RPMI7951 (cell line): ENCODE results near the gene ATXN2. TPM values are rescaled to one million over a fixed set of nuclear protein-coding genes. Genes with fewer than 3 reads are reported as not detected.
"Not testable (repeated sequence)": the region's sequence is repeated elsewhere in the genome, so short reads cannot be mapped to it uniquely, and the experiment has no call there.

ENCODE experiments used
- DNase-seq: peaks from one replicate; pipeline ENCODE4 v3.0.0-alpha.2; 2012; ENCODE audit warnings: low read depth
- total RNA-seq: library from RNA; depleted of rRNA; stranded (reverse); fragments of >200 nt; shearing (Covaris generic); gene quantifications from 2 replicates; pipeline ENCODE4 v1.2.3, GENCODE V29; 2014

The ATXN2 gene
- total RNA-seq, 1 experiment from 2014 or later: 11.2 TPM

- DNase-seq: not testable (repeated sequence)
These were observed 1.9 kb upstream of the ATXN2 start for GRCh38 chr12:111600986-111601385.

- no peak for DNase-seq
These were observed 1.1 kb upstream of the ATXN2 start for GRCh38 chr12:111600205-111600642.

- DNase-seq: peak; percentile 86
These were observed 514 bp upstream of the ATXN2 start for GRCh38 chr12:111599453-111600204.

GRCh38 chr12:111597831-111598636, 1.1 kb downstream of the ATXN2 start:
- DNase-seq: peak; percentile 21

- DNase-seq: peak; percentile 70
These were observed 1.9 kb downstream of the ATXN2 start for GRCh38 chr12:111596985-111597830.

GRCh38 chr12:111595341-111595835, 3.7 kb downstream of the ATXN2 start:
- DNase-seq: not testable (repeated sequence)

GRCh38 chr12:111591399-111592010, 7.6 kb downstream of the ATXN2 start:
- DNase-seq: not testable (repeated sequence)

- no peak for DNase-seq
These were observed 8.6 kb downstream of the ATXN2 start for GRCh38 chr12:111590552-111590951.

GRCh38 chr12:111589601-111590000, 9.5 kb downstream of the ATXN2 start:
- no peak for DNase-seq

GRCh38 chr12:111588010-111588409, 11.1 kb downstream of the ATXN2 start:
- DNase-seq: no peak

- no peak for DNase-seq
These were observed 12.1 kb downstream of the ATXN2 start for GRCh38 chr12:111586986-111587385.

- DNase-seq: no peak
These were observed 13.4 kb downstream of the ATXN2 start for GRCh38 chr12:111585690-111586089.

GRCh38 chr12:111584959-111585358, 14.2 kb downstream of the ATXN2 start:
- peak; percentile 13 for DNase-seq

GRCh38 chr12:111583506-111583905, 15.6 kb downstream of the ATXN2 start:
- DNase-seq: not testable (repeated sequence)

GRCh38 chr12:111582133-111582747, 16.9 kb downstream of the ATXN2 start:
- no peak for DNase-seq

GRCh38 chr12:111581434-111582132, 17.5 kb downstream of the ATXN2 start:
- DNase-seq: no peak

- no peak for DNase-seq
These were observed 18.4 kb downstream of the ATXN2 start for GRCh38 chr12:111580737-111581136.

- no peak for DNase-seq
These were observed 19.0 kb downstream of the ATXN2 start for GRCh38 chr12:111580119-111580425.

GRCh38 chr12:111578971-111579340, 20.2 kb downstream of the ATXN2 start:
- DNase-seq: no peak

- peak; percentile 73 for DNase-seq
These were observed 20.7 kb downstream of the ATXN2 start for GRCh38 chr12:111578276-111578970.
